Hepatic stellate cell (primary cell): ENCODE results near the gene CBY3.
A peak's percentile ranks its signal among the peaks of the same experiment; 100 is the strongest.
"Not testable (repeated sequence)": the region's sequence is repeated elsewhere in the genome, so short reads cannot be mapped to it uniquely, and the experiment has no call there.

ENCODE experiments used
- DNase-seq: peaks from one replicate; pipeline ENCODE4 v3.0.0; 2011; ENCODE audit warnings: low spot score

CBY3 gene

DNA sequence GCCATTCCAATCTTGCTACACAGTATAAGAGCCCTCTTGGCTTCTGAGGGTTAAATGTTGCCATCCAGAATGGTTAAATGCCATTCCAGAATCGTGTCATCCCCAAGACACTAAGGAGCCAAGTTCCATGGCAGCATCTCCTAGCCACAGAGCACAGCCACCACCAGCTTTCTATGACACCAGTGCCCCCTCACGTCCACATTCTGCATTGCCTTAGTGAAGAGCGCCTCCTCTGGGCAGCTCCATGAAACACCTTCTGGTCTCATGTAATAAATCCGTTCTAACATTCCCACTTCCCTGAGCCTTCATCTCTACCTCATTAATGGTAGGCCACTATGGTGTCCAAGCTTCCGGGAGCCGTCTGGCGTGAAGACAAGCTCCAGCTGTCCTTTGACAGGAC lies 12.4 kb downstream of the CBY3 start:
- DNase-seq, result peak; percentile 67

DNA sequence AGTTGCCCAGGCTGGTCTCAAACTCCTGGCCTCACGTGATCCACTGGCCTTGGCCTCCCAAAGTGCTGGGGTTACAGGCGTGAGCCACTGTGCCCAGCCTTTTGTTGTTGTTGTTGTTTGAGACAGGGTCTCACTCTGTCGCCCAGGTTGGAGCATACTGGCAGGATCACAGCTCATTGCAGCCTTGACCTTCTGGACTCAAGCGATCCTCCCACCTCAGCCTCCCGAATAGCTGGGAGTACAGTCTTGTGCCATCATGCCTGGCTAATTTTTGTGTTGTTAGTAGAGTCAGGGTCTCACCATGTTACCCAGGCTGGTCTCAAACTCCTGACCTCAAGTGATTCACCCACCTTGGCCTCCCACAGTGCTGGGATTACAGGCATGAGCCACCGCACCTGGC lies 19.2 kb downstream of the CBY3 start:
- DNase-seq, result not testable (repeated sequence)

DNA sequence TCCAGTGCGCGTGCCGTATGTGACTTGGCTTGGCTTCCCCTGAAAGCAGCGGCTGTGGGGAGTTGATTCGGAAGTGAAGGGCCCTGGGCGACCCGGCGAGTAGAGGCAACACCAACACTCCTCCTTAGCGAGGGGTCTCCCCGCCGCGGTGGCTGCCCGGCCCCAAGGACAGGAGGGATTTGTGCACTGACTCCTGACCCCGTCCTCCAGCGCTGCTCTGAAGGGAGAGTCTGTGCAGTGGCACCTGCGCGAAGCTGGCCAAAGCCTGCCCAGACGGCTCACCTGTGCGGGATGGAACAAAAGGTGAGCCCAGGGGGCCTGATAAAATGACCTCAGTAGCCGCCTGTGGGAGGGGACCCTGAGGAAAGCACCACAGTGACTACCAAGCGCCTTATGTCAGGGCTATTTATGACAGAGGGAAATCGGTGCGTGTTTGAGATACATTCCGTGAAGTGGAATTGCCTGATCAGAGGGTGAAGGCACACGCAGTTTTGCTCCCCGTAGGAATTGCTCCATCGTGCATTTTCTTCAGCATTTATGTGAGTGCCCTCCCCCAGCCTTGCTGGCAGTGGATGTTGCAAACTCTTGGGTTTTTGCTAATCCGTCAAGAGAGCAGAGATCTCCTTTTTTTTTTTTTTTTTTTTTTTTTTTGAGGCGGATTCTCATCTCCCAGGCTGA lies 22.5 kb downstream of the CBY3 start:
- peak; percentile 51 for DNase-seq

DNA sequence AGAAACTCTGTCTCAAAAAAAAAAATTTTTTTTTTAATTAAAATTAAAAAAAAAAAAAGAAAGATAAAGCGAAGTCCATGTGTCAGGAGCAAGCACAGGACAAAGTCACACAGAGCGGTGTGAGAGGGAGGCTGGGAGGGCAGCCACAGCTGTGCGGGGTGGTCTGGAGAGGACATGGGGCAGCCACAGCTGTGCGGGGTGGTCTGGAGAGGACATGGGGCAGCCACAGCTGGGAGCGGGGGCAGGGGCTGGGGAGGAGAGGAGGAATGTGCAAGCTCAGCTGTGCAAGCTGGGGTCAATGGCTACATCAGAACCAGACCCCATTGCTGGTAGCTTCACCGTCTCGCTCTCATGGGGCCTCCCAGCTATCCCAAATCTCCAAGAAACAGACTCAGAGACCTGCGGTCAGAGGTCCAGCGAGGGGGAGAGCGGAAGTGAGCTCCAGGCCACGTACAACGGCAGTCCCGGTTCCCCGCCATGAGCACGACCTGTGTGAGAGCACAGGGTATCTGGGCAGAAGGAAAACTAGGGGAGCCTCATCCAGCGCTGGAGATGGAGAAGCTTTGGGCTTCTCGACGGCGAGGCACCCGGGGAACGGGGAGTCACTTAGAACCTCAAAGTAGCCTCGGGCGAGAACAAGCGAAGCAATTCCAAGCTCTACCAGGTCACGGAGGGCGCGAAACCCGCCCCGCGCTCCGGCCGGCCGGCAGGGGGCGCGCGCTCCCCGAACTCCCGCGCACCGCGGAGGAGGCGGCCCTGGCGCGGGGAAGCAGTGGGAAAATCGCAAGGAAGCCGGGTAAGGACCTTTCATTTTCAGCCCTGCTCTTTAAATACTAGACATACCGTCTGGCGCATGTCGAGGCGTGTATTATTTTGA lies 23.3 kb downstream of the CBY3 start:
- not testable (repeated sequence) for DNase-seq

DNA sequence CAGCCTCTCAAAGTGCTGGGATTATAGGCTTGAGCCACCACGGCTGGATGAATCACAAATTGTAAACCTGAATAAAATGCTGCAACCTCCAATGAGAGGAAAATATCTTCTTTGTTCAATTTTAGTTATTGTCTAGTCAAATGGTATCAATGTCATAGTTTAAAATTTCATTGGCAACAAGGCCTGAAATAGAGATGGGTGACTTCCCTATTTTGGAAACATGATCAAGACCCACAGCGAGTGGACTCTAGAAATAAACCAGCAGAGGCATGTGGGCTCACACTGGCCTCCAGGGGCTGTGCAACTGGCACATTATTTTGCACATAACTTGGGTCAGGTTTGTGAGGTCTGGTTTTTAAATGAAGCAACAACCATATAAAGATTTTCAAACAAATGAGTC lies 27.7 kb downstream of the CBY3 start:
- not testable (repeated sequence) for DNase-seq

DNA sequence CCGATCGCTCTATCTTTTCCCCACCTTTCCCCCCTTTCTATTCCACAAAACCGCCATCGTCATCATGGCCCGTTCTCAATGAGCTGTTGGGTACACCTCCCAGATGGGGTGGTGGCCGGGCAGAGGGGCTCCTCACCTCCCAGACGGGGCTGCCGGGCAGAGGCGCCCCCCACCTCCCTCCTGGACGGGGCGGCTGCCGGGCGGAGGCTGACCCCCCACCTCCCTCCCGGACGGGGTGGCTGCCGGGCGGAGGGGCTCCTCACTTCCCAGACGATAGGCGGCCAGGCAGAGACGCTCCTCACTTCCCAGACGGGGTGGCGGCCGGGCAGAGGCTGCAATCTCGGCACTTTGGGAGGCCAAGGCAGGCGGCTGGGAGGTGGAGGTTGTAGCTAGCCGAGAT lies 30.6 kb downstream of the CBY3 start:
- not testable (repeated sequence) for DNase-seq

DNA sequence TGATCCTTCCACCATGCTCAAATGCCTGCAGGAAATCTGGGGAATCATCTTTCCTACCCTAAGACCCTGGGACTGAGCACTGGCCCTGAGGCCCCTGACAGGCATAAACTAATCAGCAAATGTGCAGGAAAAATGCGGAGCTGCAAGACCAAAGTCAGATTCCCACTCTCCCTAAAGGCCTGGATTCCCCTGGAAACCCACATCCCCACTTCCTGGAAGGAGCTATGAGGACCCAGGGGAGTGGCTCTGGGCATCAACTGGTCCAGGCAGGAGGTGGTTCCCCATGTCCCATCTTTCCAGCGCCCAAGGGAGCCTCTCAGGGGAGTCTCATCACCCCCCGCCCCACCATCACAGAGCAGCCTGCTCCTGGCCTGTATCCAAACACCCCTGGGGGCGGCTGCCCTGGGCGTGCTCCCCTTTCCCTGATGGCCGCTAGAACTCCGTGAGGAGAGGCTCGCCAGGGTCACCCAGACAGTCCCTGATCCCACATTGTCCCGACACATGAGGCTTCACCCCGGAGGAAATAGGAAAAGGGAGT lies 31.6 kb downstream of the CBY3 start:
- DNase-seq, result not testable (repeated sequence)

DNA sequence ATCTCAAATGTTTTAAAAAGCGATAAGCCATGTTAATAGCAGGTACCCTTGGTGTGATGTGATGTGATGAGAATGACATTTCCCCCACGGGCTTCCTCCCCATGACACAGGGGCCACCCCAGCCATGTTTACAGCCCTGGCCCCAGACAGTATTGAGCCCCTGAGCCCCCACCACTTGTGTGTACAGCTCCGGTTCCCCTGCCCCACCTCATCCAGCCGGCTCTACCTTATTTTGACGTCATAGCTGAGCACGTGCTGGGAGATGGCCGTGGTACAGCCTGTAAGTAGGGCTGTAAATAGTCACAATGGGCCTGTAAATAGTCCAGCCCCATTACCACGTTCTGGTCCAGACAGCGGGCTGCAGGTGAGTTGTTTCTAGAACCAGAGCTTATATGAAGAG lies 32.4 kb downstream of the CBY3 start:
- DNase-seq, result no peak

DNA sequence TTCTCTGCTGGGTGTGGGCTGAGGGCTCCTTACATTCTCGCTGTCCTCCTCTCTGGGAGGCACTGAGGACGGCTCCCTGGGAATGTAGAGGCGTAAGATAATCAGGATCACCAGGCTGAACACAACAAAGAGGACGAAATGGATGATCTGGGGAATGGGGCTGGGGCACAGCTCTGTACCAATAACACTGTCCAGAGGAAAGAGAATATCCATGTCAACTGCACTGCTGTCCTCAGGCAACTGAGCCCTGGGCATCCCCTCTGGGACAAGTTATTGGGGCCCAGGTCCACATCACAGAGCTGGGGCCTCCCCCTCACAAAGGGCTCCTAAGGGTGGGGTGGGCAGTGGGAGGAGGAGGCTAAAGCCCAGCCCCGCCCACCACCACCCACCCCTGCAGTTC lies 36.1 kb downstream of the CBY3 start:
- not testable (repeated sequence) for DNase-seq

DNA sequence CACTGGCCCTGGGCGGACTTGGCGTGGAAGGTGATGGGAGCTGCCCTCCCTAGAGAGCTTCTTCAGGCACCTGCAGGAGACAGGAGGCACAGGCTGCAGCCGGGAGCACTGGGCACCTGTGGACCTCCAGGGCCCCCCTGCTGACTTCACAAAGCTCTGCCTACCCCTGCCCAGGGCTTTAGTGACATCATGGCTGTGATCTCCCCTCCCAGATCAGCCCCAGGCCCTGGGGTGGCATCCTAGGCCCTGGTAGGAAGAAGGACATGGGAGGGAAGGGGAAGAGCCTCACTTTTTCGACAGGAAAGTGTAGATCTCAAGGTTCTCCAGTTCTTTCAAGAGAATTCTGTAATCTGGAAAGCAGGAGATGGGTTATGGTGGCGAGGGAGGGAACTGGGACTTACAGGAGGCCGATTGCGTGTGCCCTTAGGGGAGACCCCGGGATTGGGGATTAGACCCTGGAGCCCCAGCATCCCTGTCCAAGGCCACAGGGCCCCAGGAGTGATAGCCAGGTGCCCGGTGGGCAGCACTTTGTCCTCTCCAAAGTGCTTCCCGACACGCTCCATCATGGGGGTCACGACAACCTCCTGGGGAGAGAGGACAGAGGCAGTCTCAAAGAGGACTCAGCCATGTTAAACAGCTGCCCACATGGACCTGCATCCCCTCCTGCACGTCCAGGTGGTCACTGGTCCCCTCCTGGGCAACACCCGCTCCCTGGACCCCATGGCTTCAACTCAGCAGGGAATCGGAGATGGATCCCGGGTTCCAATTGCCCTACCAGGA lies 37.5 kb downstream of the CBY3 start:
- not testable (repeated sequence) for DNase-seq

DNA sequence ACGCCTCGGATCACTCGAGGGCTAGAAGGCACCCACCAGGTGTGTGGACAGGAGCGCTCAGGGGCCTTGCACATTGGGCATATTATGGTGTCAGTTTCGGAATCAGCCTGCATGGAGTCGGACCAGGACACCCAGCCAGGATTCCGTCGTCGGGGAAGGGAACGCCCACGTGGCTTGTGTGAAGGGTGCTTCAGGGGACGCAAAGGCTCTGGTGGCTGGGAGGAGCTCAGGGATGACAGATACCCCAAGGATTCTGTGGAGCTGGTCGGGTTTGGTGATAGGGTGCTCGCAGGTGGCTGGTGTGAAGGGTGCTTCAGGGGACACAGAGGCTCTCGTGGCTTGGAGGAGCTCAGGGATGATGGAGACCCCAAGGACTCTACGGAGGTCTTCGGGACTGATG lies 38.2 kb downstream of the CBY3 start:
- not testable (repeated sequence) for DNase-seq

DNA sequence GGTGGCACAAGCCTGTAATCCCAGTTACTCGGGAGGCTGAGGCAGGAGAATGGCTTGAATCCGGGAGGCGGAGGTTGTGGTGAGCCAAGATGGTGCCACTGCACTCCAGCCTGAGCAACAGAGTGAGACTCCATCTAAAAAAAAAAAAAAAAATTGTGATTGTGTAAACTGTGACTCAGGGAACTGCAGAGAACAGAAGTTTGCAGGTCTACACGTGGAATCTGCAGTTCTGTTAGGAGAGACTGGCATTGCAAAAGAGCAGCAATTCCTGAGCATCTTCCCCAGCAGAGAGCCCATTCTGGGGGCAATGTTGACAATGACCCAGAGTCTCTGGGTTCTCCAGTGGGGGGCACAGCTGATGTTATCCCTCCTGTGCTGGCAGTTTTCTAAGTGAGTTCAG lies 39.1 kb downstream of the CBY3 start:
- not testable (repeated sequence) for DNase-seq

DNA sequence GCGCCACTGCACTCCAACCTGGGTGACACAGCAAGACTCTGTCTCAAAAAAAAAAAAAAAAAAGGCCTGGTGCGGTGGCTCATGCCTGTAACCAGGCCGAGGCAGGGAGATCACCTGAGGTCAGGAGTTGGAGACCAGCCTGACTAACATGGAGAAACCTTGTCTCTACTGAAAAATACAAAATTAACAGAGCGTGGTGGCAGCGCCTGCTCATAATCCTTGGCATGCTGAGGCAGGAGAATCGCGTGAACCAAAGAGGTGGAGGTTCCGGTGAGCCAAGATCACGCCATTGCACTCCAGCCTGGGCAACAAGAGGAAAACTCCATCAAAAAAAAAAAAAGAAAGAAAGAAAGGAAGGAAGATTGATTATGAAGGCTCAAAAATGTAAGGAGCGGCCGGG lies 41.5 kb downstream of the CBY3 start:
- DNase-seq, result not testable (repeated sequence)

DNA sequence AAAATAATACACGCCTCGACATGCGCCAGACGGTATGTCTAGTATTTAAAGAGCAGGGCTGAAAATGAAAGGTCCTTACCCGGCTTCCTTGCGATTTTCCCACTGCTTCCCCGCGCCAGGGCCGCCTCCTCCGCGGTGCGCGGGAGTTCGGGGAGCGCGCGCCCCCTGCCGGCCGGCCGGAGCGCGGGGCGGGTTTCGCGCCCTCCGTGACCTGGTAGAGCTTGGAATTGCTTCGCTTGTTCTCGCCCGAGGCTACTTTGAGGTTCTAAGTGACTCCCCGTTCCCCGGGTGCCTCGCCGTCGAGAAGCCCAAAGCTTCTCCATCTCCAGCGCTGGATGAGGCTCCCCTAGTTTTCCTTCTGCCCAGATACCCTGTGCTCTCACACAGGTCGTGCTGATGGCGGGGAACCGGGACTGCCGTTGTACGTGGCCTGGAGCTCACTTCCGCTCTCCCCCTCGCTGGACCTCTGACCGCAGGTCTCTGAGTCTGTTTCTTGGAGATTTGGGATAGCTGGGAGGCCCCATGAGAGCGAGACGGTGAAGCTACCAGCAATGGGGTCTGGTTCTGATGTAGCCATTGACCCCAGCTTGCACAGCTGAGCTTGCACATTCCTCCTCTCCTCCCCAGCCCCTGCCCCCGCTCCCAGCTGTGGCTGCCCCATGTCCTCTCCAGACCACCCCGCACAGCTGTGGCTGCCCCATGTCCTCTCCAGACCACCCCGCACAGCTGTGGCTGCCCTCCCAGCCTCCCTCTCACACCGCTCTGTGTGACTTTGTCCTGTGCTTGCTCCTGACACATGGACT lies 46.3 kb downstream of the CBY3 start:
- not testable (repeated sequence) for DNase-seq

DNA sequence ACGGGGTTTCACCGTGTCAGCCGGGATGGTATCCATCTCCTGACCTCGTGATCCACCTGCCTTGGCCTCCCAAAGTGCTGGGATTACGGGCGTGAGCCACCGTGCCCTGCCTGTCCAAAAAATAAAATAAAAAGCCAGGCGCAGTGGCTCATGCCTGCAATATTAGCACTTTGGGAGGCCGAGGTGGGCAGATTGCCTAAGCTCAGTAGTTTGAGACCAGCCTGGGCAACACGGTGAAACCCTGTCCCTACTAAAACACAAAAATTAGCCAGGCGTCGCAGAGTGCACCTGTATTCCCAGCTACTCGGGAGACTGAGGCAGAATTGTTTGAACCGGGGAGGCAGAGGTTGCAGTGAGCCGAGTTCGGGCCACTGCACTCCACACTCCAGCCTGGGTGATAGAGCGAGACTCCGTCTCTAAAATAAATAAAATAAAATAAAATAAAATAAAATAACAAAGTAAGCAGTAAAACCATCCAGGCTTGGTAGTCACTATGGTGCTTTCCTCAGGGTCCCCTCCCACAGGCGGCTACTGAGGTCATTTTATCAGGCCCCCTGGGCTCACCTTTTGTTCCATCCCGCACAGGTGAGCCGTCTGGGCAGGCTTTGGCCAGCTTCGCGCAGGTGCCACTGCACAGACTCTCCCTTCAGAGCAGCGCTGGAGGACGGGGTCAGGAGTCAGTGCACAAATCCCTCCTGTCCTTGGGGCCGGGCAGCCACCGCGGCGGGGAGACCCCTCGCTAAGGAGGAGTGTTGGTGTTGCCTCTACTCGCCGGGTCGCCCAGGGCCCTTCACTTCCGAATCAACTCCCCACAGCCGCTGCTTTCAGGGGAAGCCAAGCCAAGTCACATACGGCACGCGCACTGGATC lies 47.1 kb downstream of the CBY3 start:
- not testable (repeated sequence) for DNase-seq
